ENCODE results near the gene INSR.
A peak's percentile ranks its signal among the peaks of the same experiment; 100 is the strongest.
"Not testable (repeated sequence)": the region's sequence is repeated elsewhere in the genome, so short reads cannot be mapped to it uniquely, and the experiment has no call there.

INSR gene

GRCh38 chr19:7217861-7218260, 76.4 kb downstream of the INSR start:
- DNase-seq: no peak

GRCh38 chr19:7216373-7216902, 77.8 kb downstream of the INSR start:
- DNase-seq: no peak

GRCh38 chr19:7215176-7215575, 79.0 kb downstream of the INSR start:
- DNase-seq: no peak

DNA sequence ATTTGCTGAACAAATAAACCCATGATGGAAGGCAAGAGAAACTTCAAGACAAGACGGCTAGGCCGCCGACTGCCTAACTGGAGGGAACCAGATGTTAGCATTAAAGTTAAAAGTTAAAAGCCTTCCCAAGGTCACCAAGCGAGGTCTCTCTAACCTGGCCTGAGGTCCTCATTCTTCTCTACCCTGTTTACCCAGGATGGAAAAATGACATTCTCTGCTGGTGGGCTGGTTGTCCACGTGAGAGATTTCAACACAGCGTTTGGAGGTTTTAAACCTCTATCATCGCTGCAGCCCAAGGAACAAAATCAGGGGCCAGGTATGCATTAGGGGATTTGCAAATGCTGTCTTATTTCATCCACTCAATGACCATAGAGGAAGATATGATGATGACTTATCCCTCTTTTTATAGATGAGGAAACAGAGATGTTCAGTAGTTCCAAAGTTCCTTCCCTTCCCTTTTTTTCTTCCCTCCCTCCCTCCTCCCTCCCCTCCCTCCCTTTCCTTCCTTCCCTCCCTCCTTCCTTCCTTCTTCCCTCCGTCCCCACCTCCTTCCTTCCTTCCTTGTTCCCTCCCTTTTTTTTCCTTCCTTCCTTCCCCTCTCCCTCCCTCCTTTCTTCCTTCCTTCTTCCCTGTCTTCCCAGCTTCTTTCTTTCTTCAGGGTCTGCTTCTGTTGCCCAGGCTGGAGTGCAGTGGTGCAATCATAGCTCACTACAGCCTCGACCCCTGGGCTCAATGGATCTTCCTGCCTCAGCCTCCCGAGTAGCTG, 79.7 kb downstream of the INSR start:
- DNase-seq: no peak

DNA sequence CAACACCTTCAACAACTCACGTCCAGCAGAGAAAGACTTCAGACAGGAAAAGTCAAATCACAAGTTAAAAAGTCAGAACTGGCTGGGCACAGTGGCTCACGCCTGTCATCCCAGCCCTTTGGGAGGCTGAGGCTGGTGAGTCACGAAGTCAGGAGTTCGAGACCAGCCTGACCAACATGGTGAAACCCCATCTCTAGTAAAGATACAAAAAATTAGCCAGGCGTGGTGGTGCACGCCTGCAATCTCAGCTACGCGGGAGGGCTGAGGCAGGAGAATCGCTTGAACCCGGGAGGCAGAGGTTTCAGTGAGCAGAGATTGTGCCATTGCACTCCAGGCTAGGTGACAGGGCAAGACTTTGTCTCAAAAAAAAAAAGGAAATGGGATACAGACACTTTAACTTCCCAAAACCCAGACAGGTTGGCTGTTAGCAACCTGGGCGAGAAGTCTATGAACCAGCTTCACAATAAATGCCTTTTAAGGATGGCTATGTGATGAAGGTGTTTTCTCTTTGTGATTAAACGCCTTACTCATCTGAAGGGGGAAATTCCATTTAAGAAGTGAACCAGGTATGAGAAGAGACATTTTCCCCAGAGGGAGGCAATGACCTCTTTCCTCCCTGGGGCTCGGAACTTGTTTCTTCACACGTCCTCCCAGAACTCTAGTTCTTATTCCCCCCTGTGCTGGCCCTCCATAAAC, 80.4 kb downstream of the INSR start:
- DNase-seq: no peak

DNA sequence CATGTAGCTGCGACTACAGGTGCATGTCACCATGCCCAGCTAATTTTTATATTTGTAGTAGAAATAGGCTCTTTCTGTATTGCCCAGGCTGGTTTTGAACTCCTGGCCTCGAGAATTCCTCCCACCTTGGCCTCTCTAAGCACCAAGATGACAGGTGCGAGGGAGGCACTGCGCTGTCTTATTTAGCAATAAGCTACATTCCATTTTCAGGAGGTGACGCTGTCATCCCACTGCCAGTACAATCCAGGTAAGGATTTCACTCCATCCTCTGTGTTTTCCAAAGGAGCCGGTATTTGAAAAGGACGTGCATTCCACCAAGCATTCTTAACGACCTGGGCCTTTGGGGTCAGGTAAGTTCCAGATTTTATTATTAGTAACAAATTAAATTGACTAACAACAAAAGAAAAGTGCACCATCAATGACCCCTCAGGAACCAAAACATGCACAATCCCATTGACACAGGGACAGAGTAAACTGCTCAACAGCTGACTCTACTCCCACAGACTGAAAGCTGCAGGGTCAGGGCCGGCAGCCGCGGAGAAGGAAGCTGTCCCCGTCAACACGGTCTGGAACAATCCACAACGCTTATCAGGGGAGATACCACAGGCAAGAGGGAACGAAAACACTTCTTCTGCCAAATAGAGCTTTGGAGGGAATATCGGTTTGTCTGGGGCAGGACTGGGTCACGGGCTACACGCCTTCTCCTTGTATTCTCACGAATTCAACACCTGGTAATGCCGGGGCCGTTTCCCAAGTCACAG, 82.8 kb downstream of the INSR start:
- no peak for DNase-seq

- no peak for DNase-seq
Measured at GRCh38 chr19:7210359-7210758, 83.9 kb downstream of the INSR start.

GRCh38 chr19:7209597-7210325, 84.5 kb downstream of the INSR start:
- not testable (repeated sequence) for DNase-seq

- DNase-seq: not testable (repeated sequence)
Measured at GRCh38 chr19:7209036-7209435, 85.2 kb downstream of the INSR start.

GRCh38 chr19:7203332-7203731, 90.9 kb downstream of the INSR start:
- no peak for DNase-seq

- DNase-seq: no peak
Measured at GRCh38 chr19:7202888-7203287, 91.3 kb downstream of the INSR start.

DNA sequence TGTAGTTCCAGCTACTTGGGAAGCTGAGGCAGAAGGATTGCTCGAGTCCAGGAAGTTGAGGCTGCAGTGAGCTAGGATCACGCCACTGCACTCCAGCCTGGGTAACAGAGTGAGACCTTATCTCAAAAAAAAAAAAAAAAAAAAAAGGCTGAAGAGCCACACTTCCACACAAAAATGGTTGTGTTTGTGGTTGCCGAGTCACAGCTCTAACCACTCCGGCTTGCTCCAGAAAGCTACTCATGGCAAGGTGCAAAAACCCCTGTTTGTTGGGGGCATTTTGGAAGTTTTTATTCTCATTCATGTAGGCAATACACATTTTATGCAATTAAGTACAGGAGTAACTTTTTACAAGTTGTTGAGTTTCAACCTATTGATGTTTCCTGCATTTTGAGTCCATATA, 93.5 kb downstream of the INSR start:
- DNase-seq: no peak

- DNase-seq: no peak
Measured at GRCh38 chr19:7199613-7200533, 94.3 kb downstream of the INSR start.

- DNase-seq: peak; percentile 39
Measured at GRCh38 chr19:7197760-7198696, 96.2 kb downstream of the INSR start.

- no peak for DNase-seq
Measured at GRCh38 chr19:7197119-7197759, 97.0 kb downstream of the INSR start.

- no peak for DNase-seq
Measured at GRCh38 chr19:7196763-7197118, 97.5 kb downstream of the INSR start.

DNA sequence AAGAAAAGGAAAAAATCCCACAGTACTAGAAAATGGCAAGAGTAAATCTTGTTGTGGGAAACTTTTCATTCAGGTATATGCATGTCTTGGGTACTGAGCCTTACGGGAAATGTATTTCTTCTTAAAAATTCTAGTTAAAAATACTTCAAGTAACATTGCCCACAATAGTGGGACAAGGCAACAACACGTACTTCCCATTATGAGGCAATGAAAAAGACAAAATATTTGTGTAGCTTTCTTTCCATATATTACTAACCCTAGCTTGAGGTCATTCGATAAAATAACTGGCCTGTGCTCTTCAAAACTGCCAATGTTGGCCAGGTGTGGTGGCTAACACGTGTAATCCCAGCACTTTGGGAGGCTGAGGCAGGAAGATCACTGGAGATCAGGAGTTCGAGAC, 99.2 kb downstream of the INSR start:
- no peak for DNase-seq

- DNase-seq: no peak
Measured at GRCh38 chr19:7194566-7194965, 99.6 kb downstream of the INSR start.

- DNase-seq: no peak
Measured at GRCh38 chr19:7191946-7192691, 102.1 kb downstream of the INSR start.

Measured in cortex of kidney (tissue), 1 donor.